ENCODE measurements around the gene DDAH1.
"Not testable (repeated sequence)": the region's sequence is repeated elsewhere in the genome, so short reads cannot be mapped to it uniquely, and the experiment has no call there.

Gene DDAH1

DNA sequence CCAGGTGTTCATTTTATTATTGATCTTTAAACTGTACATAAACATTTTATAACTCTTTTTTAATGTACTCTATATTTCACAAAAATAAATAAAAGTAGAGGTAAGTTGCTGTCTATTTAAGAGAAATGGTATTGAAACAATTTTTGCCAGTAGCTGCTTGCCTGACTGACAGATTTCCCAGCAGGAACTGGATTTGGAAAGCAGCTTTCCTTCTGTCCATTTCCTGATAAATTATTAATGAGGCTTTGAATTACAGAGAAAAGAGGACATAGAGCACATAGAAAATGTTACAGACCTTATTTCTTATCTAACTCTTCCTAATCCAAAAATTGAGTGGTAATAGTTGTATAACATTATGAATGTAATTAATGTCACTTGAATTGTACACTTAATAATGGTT, 108.8 kb downstream of the DDAH1 start:
- DNase-seq, result no peak

DNA sequence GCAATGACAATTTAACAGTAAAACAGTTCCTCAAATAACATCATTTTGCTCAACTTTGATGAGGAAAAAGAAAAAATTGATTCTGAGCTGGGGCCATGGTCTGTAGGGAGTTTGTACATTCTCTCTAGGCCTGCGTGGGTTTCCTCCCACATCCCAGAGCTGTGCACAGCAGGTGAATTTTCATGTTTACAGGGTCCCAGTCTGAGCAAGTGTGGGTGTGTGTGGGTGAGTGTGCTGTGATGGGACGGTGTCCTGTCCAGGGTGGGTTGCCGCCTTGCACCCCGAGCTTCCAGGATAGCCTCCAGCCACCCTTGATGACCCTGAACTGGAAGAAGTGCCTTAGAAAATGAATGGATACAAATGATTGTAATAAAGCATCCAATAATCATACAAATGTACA, 112.9 kb downstream of the DDAH1 start:
- no peak for DNase-seq

- DNase-seq, result no peak
Observed at GRCh38 chr1:85351202-85351828, 113.6 kb downstream of the DDAH1 start.

GRCh38 chr1:85349224-85349623, 115.7 kb downstream of the DDAH1 start:
- DNase-seq, result no peak

- no peak for DNase-seq
Observed at GRCh38 chr1:85347908-85348307, 117.1 kb downstream of the DDAH1 start.

GRCh38 chr1:85347275-85347674, 117.7 kb downstream of the DDAH1 start:
- not testable (repeated sequence) for DNase-seq

DNA sequence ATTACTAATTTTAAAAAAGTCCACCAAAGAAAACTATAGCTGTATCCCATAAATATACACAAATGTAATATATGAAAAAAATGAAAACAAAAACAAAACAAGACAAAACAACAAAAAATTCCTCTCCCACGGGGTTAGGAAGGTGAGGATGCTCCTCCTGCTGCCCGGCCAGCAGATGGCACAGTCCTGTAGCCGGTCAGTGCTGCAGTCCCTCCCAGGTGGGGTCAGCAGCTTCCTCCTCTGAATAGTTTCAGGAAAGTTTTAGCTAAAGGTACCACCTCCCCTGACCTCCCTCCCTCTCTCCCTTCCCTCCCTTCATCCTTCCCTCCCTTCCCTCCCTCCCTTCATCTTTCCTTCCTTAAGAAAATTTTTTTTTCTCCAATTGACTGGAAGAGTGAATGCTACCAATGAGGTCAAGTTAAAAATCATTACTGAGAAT, 120.7 kb downstream of the DDAH1 start:
- DNase-seq, result no peak

GRCh38 chr1:85343612-85344255, 121.2 kb downstream of the DDAH1 start:
- DNase-seq, result no peak

DNA sequence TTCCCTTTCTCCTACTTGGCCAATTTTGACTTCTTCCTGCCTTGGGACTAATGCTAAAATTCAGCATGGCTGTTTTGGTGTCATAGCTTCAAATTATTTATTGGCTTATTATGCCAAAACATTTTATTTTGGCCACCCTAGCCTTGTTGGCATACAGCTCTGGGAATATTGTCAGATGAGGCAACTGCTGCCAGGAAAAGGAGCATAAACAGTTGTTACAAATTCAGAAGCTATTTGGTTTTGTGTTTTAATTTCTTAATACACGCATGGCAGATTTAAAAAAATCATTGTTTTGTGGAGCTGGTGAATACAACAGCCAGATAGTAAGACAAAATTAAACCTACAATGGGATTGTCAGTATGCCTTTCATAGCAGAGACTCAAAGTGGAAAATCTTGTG, 121.7 kb downstream of the DDAH1 start:
- no peak for DNase-seq

DNA sequence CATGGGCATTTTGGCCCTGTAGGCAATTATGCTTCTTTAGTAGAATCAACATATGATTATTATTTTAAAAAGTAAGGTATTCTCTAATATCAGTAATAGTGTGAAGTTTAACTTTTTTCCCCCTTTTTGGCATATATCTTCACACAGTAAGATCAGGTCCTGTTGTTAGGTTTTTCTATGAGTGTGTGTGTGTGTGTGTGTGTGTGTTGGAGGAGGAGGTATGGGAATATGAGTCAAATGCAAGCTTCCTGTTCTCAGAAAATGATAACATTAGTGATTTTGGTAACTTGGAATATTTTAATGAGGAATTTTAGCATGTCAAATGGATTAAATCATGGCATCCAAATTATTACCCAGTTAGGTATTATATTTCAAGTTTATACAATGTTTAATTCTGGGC, 122.8 kb downstream of the DDAH1 start:
- no peak for DNase-seq

- no peak for DNase-seq
Observed at GRCh38 chr1:85340427-85340826, 124.5 kb downstream of the DDAH1 start.

DNA sequence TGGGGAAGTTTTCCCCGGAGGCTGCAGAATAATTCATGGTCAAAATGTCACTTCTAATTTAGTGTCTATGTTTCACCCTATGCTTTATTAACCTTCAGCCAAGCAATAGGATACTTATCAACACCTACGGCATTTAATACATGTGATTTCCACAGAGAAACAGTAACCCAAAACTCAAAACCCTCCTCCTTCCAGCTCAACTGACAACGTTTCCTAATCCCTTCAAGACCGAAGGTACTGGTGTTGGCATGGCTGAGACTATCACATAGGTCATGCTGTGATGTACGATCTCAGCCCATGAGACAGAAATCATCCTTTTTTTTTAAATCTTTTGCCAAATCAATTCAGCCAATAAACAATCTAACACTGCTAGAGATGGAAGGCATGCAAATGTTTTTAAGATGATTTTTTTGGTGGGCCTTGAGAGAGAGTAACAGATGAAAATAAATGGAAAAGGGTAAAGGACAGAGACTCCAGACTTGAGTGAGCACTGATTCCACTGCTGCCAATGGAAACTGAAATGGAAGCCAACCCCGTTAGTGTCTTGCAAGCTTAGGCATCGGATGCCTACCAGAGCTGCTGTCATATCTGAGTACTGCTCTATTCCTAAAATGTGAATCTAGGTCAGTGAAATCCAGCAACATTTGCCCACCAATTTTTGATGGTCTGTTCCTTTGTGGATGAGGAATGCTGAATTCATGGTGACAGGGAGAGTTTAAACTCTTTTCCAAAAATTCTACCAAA, 125.1 kb downstream of the DDAH1 start:
- no peak for DNase-seq

DNA sequence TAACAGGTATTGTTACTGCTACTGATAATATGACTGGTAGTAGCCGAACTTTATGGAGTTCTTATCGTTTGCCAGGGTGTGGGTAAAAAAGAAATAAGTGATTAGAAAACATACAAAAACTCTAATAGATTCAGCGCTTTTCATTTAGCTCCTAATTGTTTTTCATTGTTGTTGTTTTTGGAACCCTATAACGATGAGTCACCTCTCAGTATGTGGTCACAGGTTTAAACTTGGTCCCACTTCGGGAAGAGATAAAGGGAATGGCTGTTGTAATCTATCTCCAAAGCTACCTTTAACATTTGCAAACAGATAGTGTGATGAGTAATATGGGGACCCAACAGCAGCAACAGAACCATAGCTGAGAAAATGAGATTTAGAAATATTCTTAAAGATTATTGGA, 125.9 kb downstream of the DDAH1 start:
- no peak for DNase-seq

- DNase-seq, result no peak
Observed at GRCh38 chr1:85334962-85335361, 130.0 kb downstream of the DDAH1 start.

- no peak for DNase-seq
Observed at GRCh38 chr1:85333186-85333585, 131.8 kb downstream of the DDAH1 start.

DNA sequence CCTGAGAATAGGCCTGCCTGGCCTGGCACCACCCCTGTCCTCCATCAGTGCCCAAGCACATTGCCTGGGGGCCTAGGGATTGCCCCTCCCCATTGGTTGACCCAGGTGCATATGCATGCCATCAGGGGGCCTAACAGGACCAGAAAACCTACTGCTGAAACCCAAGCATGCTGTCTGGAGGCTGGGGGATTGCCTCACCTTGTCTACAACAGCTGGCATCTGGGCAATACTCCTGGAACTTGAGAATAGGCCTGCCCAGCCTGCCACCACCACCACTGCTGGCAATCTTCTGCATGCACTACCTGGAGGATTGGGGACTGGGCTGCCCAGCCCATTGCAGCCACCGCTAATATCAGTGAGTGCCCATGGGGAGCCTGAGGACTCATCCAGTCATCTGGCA, 132.4 kb downstream of the DDAH1 start:
- DNase-seq, result no peak

DNA sequence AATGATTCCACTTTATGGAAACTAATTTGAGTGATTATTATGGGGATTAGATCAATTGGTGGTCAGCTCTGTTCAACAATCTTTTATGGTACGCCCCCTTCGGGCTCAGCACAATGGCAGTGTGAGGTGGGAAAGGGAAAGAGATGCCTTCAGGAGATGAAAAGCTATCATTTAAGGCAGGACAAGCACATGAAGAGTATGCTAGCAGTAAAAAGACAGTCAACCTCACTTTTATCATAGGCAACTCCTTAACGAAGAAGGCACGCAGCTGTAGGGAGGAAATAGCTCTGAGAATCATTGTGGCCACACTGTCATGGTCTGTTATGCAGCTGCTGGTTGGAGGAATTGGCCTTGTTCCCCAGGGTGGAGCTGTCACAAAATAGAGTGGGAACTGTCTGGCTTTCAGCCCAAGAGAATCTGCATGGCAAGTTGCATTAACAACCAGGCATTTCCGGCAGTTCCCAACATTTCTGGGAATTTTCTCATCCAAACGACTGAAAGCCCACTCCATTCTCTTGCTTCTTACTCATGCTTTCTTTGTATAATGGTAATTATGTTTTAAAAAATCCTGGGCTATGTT, 134.2 kb downstream of the DDAH1 start:
- DNase-seq, result no peak

DNA sequence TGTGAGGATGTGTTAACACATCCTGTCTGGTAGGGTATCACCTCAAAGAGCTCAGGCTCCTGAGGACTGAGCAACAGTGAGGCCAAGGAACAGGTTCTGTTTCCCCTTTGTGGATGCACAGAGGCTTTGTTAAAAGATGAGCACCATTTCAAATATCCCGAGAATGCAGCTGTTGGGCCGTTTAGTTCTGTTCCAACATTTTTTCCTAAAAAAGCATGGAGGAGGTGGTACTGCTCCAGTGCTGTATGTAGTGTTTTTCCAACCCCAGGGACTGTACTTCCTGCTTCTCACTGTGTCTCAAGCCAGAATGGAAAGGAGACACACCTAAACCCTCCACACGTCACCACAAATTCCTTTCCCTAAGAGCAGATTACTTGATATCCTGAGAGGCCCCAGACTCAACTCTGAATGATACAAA, 134.7 kb downstream of the DDAH1 start:
- DNase-seq, result no peak

DNA sequence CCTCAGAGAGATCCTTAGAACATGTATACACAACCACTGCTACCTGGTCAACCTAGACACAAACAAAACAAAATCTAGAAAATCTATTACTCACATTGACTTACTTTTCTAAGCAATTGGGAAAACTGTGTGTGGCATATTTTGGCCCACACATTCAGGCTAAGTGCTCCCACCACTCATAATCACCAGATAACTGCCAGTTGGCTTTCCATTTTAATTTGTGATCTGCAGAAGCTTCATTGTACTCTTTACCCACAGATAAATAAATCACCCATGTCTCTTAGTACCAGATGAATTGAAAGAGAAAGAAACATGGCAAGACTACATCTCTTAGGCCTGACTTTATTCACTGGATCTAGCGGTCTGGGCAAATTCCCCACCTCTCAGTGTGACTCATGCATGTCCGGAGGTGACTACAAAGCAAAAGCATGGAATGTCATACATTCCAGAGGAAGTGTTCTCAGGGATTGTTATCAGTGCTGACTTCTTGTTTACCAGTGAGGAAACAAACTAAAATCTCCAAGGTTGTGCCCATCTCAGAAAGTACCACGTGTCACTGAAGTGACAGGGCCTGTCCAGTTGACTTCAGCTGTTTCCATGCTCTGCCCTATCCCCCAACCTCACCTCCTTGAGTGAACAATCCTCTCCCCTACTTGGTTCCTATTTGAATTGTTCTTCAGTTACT, 136.1 kb downstream of the DDAH1 start:
- DNase-seq, result no peak

DNA sequence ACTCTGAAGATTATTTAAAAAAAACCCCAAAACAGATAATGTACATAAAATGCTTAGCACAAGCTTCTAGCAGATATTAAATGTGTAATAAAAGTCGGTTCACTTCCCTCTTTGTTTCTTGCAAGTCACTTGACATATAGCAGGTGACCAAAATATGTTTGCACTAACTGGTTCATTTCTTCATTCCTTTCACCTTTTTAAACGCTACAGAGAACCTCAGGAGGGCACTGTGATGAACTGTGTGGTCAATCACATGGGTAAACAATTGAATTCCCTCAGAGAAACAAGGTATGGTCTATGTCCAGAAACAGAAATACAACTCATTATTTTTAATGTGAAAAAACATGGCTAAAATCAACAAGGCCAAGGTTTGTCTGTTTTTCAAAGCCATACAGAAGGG, 137.2 kb downstream of the DDAH1 start:
- DNase-seq, result no peak

DNA sequence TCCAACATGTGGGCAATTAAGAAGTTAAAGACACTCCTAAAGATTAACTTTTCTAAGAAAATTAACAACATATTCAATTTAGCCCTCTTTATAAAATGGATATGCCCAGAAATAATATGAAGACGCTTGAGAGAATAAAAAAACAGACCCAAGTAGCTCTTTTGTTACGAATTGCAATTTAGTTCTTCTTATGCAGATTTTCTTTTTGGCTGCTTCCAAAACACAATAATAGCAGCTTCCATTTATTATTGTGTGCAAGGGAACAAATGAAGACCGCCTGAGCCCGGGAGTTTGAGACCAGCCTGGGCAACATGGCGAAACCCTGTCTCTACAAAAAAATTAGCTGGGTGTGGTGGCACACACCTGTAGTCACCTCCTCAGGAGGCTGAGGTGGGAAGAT, 138.1 kb downstream of the DDAH1 start:
- no peak for DNase-seq

DNA sequence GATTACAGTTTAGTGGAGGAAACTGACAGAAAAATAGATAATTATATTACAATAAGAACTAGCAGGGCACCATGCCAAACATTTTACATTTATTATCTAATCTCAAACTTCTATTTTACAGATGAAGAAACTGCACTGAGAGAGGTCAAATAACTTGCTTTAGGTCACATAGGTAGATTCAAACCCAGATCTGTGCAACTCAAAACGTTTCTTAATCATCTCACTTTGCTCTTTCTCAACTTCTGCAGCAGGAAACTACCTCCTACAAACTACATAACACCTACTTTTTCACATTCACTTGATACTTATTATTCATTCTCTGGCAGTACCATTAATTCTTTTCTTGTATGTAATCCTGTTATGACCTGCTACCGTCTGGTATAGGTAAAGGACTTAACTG, 138.6 kb downstream of the DDAH1 start:
- no peak for DNase-seq

GRCh38 chr1:85325920-85326319, 139.0 kb downstream of the DDAH1 start:
- DNase-seq, result no peak
